Stimulated activated CD8-positive, alpha-beta memory T cell treated with anti-CD3 and anti-CD28 coated beads, Interleukin-12 subunit alpha, Interleukin-12 subunit beta, amount 100 ng/mL, for 4 hours (primary cell): ENCODE results near the gene MSI2.
"Not testable (repeated sequence)": the region's sequence is repeated elsewhere in the genome, so short reads cannot be mapped to it uniquely, and the experiment has no call there.

Experiments used
- DNase-seq: peaks from one replicate; pipeline ENCODE4 v3.0.0-alpha.2; 2020; ENCODE audit warnings: low read depth

MSI2 gene

GRCh38 chr17:57484826-57485565, 228.7 kb downstream of the MSI2 start:
- DNase-seq = no peak

GRCh38 chr17:57485566-57485865, 229.2 kb downstream of the MSI2 start:
- no peak for DNase-seq

- no peak for DNase-seq
Observed at GRCh38 chr17:57485916-57486881, 229.9 kb downstream of the MSI2 start.

- DNase-seq = no peak
Observed at GRCh38 chr17:57486882-57487301, 230.6 kb downstream of the MSI2 start.

GRCh38 chr17:57487573-57487972, 231.2 kb downstream of the MSI2 start:
- DNase-seq = no peak

DNA sequence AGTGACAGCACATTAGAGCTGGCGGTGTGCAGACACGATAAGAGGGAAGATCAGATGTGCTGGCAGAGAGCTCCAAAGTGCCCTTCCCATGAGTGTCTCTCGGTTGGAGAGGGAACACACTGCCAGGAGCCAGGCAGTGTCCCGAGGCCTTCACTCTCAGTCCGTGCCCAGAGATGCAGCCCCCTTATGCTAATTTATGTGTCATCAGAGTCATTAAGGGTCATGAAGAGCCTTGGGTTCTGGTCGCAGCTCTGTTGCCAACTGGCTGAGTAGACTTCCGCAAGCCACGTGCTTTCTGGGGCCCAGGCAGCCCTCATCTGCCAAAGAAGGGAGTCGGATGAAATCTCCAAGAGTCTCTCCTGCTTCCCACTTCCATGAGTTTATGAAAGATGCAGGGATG, 232.5 kb downstream of the MSI2 start:
- DNase-seq = no peak

- DNase-seq = no peak
Observed at GRCh38 chr17:57489321-57489720, 233.0 kb downstream of the MSI2 start.

GRCh38 chr17:57490111-57490845, 234.0 kb downstream of the MSI2 start:
- DNase-seq = no peak

DNA sequence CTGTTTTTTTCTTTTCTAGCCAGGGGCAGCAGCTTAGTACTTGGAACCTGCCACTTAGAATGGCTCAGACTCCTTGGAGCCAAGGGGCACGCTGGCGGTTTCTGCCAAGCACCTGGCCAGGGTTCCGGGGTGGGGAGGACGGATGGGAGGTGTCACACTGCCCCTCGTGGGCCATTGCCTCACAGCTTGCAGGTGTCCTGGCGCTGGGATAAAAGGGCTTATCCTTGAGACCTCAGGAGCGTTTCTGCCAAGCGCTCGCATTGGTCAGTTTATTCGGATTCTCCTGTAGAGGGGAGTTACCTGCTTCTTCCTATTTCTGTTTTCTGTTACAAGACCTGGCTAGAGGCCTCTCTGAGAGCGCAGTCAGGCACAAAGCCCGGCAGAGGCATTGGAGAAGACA, 234.6 kb downstream of the MSI2 start:
- DNase-seq = no peak

DNA sequence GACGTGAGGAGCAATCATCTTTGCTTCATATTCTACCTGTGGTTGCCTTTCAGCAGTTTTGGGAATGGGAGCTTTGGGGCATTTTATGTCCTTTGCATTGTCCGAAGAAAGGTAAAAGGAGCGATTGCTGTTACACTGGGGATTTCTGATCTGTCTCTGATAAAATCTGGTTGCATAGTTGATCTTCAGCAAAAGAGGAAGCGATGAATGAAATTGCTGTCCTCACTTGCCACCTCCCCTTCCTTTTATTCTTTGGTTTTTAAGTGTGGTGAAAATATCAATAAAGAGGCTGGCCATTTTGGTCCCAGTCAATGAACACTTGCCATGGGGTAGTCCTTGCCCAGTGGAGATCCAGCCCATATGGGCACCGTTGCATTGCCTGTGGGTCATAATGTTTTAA, 236.8 kb downstream of the MSI2 start:
- no peak for DNase-seq

GRCh38 chr17:57493625-57494024, 237.3 kb downstream of the MSI2 start:
- no peak for DNase-seq

DNA sequence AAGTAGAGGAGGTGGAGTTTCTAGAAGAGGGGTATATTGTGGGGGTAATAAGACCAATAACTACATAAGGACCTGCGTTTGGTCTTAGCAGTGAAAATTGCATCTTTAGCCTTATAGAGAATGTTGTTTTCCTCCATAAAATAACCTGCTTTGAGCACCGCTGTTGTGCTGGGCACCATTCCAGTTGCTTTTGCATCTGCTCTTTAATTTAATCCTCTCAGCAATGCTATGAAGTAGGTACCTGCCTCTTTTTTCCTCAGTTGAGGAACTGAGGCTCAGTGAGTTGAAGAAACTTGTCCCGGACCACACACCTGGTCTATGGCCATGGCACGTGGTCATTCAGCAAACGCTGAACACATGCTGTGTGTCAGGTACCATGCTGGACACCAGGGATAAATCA, 238.1 kb downstream of the MSI2 start:
- no peak for DNase-seq

- no peak for DNase-seq
Observed at GRCh38 chr17:57495771-57496170, 239.4 kb downstream of the MSI2 start.

- DNase-seq = no peak
Observed at GRCh38 chr17:57496382-57496781, 240.1 kb downstream of the MSI2 start.

- DNase-seq = no peak
Observed at GRCh38 chr17:57498443-57498842, 242.1 kb downstream of the MSI2 start.

GRCh38 chr17:57499221-57499620, 242.9 kb downstream of the MSI2 start:
- not testable (repeated sequence) for DNase-seq

DNA sequence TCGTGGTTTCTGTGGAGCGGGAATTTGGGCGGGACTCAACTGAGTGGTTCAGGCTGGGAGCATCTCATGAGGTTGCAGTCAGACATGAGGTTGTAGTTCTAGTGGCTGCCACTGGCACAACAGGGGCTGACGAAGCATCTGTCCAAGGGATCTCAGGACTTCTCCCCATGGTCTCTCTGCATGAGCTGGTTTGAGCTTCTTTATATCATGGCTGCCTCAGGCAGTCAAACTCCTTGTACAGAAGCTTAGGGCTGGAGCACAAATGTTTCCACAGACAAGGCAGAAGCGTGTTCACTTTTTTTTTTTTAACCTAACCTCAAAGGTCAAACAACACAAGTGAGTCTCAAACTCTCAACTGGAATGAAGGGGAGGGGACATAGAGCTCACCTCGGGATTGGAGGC, 243.3 kb downstream of the MSI2 start:
- no peak for DNase-seq

- no peak for DNase-seq
Observed at GRCh38 chr17:57501016-57501415, 244.7 kb downstream of the MSI2 start.

DNA sequence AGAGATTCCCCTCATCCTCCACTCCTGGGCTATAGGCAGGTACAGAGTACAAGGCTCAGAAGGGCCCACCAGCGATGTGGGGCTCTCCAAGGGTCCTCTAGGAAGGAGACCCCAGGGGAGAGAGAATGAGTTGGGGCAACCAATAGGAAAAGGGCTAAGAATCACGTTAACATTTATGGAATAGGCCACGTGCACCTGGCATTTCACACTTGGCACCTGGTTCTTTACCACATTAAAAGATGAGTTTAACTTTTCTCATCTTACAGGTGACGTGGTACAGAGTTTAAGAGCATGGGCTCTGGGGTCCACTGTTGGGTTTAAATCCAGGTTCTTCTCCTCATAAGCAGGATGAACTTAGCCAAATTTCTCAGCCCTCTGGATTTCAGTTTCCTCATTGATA, 245.7 kb downstream of the MSI2 start:
- DNase-seq = no peak

- DNase-seq = no peak
Observed at GRCh38 chr17:57502811-57503241, 246.5 kb downstream of the MSI2 start.

- DNase-seq = no peak
Observed at GRCh38 chr17:57504208-57504607, 247.9 kb downstream of the MSI2 start.
